ENCODE results near the gene NANOG. TPM values are rescaled to one million over a fixed set of nuclear protein-coding genes. Genes with fewer than 3 reads are reported as not detected.
A peak's percentile ranks its signal among the peaks of the same experiment; 100 is the strongest.
"Not testable (repeated sequence)": the region's sequence is repeated elsewhere in the genome, so short reads cannot be mapped to it uniquely, and the experiment has no call there.

The NANOG gene
- total RNA-seq, 1 donor from 2014 or later = 0.03 TPM

DNA sequence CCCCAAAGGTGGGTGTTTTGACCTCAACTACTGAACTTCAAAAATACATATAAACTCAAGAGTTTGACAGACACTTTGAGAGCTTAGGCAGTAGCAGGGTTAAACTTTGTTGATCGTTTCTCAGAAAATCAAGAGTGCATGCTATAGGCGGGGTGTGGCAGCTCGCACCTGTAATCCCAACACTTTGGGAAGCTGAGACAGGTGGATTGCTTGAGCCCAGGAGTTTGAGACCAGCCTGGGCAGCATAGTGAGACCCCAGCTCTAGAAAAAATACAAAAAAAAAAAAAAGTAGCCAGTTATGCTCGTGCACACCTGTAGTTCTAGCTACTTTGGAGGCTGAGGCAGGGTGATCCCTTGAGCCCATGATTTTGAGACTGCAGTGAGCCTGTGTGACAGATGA lies 12.3 kb downstream of the NANOG start:
- DNase-seq (ENCODE audit: low read depth) = no peak

DNA sequence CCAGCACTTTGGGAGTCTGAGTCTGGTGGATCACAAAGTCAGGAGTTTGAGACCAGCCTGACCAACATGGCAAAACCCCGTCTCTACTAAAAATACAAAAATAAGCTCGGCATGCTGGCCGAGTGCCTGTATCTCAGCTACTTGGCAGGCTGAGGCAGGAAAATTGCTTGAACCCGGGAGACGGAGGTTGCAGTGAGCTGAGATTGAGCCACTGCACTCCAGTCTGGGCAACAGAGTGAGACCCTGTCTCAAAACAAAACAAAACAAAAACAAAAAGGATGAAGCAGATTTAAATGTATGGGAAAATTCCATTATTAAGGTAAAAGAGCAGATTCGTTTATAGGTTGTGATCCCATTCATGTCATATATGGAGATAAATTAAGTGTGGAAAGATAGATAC lies 17.1 kb downstream of the NANOG start:
- not testable (repeated sequence) for DNase-seq (ENCODE audit: low read depth)

DNA sequence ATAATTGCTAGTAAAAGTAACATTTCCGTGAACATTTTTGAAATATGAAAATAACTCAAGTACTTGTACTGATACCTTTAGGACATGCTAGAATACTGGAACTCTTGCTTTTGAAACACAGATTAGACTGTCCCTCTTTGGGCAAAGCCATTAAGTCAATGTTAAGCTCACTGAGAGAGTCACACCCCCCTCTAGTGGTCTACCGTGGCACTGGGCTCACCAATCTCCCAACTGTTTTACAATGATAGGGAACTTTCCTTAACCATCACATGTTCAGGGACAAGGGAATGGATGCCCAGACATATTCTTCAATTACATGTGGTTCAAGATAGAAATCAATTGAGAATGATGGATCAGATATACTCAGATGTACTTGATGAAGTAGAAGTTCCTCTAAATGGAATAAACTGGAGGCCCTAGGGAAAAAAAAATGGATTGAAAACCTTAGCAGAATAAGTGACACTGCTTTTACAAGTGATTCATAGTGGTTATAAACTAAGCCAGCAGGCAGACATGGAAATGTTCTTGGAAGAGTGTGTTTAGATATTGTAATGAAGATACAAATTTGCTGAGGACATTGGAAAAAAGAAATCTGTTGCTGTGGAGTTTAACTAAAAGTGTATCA lies 17.8 kb downstream of the NANOG start:
- peak; percentile 75 for DNase-seq (ENCODE audit: low read depth)

DNA sequence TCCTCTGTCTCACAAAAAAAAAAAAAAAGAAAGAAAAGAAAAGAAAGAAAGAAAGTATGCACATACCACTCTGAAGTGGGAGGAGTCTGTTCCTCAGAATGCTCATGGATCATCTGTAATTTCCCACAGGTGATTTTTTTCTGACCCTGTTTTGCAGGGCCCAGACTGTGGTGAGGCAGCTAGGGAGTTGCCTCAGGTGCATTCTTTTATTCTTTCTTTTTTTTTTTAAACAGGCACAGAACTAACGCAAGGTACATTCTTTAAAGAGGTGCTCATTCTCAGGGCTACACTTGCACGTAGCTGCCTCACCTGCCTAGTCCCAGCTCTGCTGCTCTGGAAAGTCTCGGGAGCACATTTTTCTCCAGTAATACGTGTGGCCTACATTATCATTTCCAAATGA lies 36.6 kb downstream of the NANOG start:
- not testable (repeated sequence) for DNase-seq (ENCODE audit: low read depth)

DNA sequence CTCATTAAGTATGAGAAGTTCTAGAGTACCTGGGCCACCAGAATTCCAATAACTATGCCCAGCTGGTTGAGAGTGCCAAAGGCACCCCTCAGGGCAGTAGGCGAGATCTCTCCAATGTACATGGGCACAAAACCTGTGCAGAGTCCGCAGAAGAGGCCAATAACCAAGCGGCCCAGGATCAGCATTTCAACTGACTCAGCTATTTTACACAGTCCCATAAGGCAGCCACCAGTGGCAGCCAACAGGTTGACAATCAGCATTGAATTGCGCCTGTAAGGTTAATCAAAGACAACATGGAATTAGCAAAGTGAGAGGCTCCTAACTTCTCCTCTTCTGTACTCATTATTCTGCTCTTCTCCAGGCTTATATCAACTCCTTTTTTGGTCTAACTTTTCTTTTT lies 40.5 kb downstream of the NANOG start:
- DNase-seq (ENCODE audit: low read depth) = not testable (repeated sequence)

DNA sequence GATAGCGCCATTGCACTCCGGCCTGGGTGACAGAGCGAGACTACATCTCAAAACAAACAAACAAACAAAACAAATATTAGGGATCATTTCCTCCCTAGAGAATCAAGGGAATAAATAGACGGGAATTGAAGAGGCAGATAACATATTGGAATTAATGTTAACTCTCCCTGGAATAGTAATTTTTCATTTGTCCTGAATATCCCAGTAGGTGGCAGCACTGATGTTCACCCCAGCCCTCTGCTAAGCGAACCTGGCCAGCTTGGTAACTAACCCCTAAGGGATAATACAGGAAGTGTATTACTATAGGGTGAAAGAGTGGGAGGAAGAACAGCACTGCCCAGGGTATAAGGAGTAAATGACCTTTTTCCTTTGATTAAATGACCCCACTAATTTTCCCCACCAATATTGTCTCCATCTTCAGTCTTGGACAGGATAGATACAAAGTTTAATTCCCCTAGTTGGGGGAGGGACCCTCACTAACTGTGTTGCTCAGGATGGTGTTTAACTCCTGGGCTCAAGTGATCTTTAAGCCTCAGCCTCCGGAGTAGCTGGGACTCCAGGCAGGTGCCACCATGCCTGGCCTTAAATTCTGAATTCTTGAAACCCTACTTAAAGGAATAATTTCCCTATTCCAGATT lies 43.0 kb downstream of the NANOG start:
- DNase-seq (ENCODE audit: low read depth) = peak; percentile 37

DNA sequence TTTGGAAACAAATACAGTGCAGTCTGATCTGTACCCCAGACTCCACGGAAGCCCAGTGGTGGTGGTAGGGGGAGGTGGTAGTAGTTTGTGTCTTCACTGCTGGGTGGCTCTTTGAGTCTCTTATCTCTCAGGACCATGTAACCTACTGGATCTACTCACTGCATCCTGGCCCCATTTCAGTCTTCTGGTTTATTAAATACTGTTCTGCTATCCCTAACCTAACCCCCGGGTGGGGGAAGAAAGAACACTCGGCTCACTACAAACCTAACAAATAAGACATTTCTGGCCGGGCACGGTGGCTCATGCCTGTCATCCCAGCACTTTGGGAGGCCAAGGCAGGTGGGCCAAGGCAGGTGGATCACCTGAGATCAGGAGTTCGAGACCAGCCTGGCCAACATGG lies 44.0 kb downstream of the NANOG start:
- not testable (repeated sequence) for DNase-seq (ENCODE audit: low read depth)

DNA sequence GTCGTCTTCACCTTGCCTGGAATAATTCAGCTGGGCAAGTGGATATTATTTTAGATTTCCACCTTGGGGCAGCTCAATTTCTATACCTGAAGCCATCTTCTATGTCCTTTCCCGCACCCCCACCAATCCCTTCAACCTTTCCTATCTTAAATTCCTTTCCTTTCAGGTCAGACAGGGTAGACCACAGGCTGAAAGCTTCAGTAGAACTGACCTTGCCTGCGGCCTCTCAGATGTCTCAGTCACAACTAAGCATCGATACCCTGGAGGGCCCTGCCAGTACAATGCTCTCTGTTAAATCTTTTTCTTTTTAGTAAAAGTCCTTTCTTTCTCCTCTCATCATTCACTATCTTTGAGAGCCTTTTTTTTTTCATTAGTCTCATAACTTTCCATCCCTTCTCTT lies 44.6 kb downstream of the NANOG start:
- DNase-seq (ENCODE audit: low read depth) = no peak

DNA sequence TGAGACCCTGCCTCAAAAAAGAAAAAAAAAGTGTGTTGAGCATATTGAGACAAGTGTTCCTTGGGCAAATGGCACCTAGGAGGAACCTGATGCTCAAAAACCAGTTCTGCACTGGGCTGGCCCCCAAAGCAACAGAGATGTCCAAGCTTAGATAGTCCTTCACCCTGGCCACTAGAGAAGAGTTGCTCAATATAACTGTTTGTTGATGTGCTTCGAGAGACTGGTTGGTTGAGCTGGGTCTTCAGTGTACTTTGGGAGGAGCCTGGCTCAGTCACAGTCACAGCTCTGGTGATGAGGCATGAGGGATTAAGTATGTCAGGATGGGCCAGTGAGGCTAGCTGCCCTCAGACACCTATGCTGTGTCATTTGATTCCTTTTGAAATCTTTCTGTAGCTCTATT lies 45.5 kb downstream of the NANOG start:
- DNase-seq (ENCODE audit: low read depth) = no peak

DNA sequence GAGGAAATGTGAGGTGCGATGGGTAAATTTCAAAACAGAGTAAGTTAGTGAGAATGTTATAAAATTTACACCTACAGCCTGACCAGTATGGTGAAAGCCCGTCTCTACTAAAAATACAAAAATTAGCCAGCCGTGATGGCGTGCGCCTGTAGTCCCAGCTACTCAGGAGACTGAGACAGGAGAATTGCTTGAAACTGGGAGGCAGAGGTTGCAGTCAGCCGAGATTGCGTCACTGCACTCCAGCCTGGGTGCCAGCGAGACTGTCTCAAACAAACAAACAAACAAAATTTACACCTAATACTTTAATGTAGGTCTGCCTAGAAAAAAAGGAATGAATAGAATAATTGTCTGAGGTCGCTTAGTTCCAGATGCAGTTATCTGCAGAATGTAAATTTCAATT lies 45.9 kb downstream of the NANOG start:
- DNase-seq (ENCODE audit: low read depth) = no peak

DNA sequence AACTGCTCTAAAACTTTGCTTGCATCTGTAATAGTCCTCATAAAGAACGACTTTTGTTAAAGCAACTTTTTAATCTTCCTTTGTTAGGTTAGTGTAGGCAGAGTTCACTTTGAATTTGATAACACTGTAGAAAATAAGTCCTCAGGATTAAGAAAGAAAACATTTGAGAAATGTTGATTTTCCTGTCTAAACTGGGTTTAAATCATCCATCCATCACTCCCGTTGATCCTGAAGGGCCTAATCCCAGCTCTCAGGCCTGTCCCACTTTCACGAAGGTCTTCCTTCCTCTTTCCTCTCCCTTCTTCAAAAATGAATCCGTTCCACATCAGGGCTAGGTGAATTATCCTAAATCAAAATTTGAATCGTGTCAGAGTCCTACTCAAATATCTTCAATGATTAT lies 46.6 kb downstream of the NANOG start:
- DNase-seq (ENCODE audit: low read depth) = no peak

DNA sequence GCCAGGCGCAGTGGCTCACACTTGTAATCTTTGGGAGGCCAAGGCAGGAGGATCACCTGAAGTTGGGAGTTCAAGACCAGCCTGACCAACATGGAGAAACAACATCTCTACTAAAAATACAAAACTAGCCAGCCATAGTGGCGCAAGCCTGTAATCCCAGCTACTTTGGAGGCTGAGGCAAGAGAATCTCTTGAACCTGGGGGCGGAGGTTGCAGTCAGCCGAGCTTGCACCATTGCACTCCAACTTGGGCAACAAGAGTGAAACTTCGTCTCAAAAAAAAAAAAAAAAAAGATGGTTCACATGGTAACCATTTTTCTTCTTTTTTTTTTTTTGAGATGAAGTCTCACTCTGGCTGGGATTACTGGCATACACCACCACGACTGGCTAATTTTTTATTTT lies 48.2 kb downstream of the NANOG start:
- DNase-seq (ENCODE audit: low read depth) = no peak

DNA sequence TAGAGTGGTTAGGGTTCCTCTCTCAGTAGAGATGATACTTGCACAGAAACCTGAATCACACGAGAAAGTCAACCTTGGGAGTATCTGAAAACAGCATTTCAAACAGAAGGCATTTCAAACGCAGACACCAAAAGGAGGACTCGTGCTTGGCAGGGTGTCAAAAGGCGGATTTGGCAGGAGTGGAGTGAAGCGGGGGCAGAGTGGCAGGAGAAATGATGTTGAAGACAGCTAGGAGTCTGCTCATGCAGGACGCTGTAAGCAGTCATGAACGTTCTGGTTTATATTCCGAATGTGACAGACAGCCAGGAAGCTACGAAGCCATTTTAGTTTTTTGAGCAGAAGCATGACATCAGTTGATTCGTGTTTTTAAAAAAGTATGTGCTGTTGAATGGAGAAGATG lies 50.0 kb downstream of the NANOG start:
- DNase-seq (ENCODE audit: low read depth) = peak; percentile 39

DNA sequence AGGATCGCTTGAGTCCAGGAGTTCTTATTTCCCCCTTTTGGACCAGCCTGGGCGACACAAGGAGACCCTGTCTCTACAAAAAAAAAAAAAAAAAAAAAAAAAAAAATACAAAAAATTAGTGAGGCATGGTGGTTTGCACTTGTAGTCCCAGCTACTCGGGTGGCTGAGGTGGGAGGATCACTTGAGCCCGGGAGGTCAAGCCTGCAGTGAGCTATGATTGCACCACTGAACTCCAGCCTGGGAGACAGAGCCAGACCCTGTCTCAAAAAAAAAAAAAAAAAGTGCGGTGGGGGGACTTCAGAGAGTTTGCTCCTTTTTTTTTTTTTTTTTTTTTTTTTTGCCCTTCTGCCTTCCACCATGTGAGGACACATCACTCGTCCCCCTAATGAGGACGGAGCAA lies 50.6 kb downstream of the NANOG start:
- not testable (repeated sequence) for DNase-seq (ENCODE audit: low read depth)

DNA sequence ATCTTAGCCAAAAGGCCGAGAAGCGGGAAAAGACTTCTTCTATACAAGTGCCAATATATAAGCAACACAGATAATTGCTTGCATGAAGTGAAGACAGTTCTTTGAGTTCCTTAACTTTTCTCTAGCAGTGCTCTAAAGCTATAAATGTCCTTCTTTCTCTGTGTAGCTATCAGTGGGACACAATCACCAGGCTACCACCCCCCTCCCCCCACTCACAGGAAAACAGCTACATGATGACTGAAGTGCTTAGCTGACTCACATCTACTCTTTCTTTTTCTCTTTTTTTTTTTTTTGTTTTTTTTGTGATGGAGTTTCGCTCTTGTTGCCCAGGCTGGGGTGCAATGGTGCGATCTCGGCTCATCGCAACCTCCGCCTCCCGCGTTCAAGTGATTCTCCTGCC lies 53.2 kb downstream of the NANOG start:
- DNase-seq (ENCODE audit: low read depth) = not testable (repeated sequence)

DNA sequence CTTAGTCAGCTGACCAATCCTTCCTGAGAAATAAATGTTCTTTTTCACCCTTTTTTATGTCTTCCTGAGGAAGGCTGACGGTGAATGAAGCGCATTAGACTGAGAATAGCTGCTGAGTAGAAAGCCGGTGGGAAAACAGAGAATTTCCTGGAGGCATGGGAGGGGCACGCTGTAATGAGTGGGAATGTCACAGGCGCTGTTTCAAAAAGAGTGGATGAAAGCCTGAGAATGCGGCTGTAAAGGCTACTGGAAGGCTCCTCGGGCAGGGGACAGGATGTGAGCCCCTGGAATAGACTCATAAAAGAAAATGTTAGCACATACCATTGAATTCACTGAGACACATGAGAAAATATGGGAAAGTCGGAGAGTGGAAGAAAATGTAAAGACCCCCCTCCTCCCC lies 53.9 kb downstream of the NANOG start:
- DNase-seq (ENCODE audit: low read depth) = not testable (repeated sequence)

DNA sequence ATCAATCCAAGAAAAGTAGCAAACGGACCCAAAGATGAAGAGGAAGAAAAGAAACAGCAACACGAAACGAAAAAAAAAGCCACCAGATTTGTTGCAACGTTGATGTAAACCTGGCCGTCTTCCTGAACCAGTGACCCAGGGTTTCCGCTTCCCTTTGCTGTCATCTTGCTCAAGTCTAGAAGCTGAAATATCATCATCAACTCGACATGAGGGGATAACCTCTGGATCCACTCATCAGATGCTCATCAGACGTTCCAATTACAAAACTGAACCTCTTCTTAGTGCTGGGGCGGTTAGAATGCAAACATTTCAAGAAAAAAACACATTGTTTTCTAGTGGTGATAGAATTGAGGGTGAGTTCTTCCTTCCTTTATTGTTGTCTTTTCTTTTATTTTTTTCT lies 54.4 kb downstream of the NANOG start:
- not testable (repeated sequence) for DNase-seq (ENCODE audit: low read depth)

DNA sequence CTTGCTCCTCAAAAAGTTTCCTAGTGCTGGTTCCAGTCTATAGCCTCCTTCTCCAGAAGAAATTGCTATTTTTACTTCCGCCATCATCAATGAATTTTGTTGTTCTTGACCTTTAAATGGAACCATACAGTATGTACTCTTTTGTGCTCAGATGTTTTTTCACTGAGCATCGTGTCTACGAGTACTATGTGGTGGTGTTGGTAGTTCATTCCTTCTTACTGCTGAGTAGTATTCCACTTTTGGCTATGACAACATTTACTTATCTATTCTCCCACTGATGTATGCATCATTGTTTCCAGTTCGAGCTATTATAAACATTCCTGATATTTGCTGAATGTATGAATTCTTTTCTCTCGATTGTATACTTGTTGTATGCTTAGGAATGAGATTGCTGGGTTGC lies 54.9 kb downstream of the NANOG start:
- no peak for DNase-seq (ENCODE audit: low read depth)

DNA sequence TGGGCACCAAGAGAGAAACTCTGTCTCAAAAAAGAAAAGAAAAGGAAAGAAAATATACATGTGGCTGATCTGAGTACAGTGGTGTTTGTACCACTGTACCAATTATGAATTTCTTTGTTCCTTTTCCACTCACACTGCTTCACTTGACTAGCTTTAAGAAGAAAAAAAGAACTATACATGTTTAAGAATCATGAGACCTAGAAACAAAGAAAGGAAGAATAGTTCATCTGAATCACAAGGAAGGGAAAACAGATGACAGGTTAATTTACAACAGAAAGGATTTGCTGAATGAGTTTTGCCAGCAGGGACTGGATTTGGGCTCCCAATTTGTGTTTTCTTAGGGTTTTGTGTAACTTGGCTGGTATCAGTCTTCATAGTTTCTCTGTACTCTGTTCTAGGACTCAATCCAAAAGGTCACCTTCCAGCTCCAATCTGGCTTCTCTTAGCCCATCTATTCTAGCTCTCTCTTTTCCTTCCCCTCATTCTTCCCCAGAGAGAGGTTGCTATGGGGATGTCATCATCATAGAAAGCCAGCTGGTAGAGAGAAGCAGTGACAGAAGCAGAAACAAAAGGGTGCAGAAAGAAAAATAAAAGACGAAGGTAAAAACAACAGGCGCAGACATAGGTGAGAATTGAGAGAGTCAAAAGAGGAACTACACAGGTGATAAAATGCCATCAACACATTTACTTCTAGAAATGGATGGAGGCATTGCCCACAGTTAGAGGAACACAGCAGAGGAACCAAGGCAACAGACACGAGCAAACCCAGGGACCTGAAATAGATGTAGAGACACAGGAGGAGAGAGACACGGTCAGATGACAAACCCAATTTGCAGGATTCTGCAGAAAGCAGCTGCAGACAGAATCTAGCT lies 58.3 kb downstream of the NANOG start:
- DNase-seq (ENCODE audit: low read depth) = peak; percentile 18

DNA sequence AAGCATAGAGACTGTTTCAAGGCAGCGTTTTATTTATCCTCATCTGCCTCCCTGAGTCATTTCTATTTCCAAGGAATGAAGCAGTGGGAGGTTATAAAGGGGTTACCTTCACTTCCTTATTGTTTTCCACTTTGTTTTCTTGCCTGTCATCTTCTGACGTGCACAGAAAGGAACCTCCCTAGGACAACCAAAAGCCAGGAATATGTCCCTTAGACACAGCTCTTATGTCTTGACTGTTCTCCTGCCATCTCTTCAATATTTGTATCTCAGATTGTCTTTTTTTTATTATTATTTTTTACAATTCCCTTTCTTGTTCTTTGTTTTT lies 58.9 kb downstream of the NANOG start:
- DNase-seq (ENCODE audit: low read depth) = not testable (repeated sequence)
